Psoas muscle (tissue), 8 donors: ENCODE results near the gene IRX2. TPM values are rescaled to one million over a fixed set of nuclear protein-coding genes. Genes with fewer than 3 reads are reported as not detected.

ENCODE experiments used
- ATAC-seq, 4 donors: fragments of 200-7000 bp; cut with Tn5 transposase; one replicate each; pipeline ENCODE4 v1.9.1; 2020; ENCODE audit warnings: moderate library complexity in 3 of 4, mild to moderate bottlenecking in 2 of 4
- DNase-seq, 2 donors: peaks; one replicate each; pipeline ENCODE4 v3.0.0-alpha.2; 2020
- H3K27ac ChIP-seq: fragments of 200-600 bp; one replicate; pipeline ENCODE4 v1.8.0; 2022
- H3K27me3 ChIP-seq, 3 donors: fragments of 200-600 bp in 1 of 3; one replicate each; pipeline versions ENCODE4 v1.6.1 to v1.8.0; 2013 to 2022; ENCODE audit warnings: low read length in 2 of 3, mild to moderate bottlenecking in 2 of 3, moderate library complexity in 1 of 3; ENCODE audit not compliant: insufficient read depth in 3 of 3
- H3K36me3 ChIP-seq, 2 donors: fragments of 200-600 bp in 1 of 2; one replicate each; pipeline versions ENCODE4 v1.6.1 to v1.8.0; 2013 to 2022; ENCODE audit warnings: low read depth in 1 of 2, mild to moderate bottlenecking in 1 of 2, moderate library complexity in 1 of 2; ENCODE audit not compliant: insufficient read depth in 1 of 2
- H3K4me1 ChIP-seq: fragments of 200-600 bp; one replicate; pipeline ENCODE4 v1.8.0; 2022
- H3K4me3 ChIP-seq: fragments of 200-600 bp; one replicate; pipeline ENCODE4 v1.8.0; 2022; ENCODE audit warnings: mild to moderate bottlenecking
- H3K9me3 ChIP-seq: fragments of 200-600 bp; one replicate; pipeline ENCODE4 v1.8.0; 2022
- WGBS, 3 donors: extraction: QIAGEN DNeasy Blood & Tissue Kit; methylation state at CpG; one replicate each; pipeline versions ENCODE4 v1.1.6 to v1.1.7; 2013; 5-methylcytosine and 5-hydroxymethylcytosine counted together
- intact Hi-C, 2 donors: fragments of 100-400 bp; cut with DNase I; formaldehyde crosslinking; loops; one replicate each; pipeline versions ENCODE4 v1.11.0 to v1.14.2; 2022
- polyA plus RNA-seq, 3 donors: library from polyadenylated mRNA; stranded (reverse); fragments of 200-250 nt; gene quantifications; one replicate each; pipeline ENCODE4 v1.2.3, GENCODE V29; 2013
- total RNA-seq, 4 donors: library from RNA; stranded (reverse); fragmentation: NEBNext Ultra II Directional in 2 of 4; extraction: Animal tissue kit (Norgen Biotek cat#: 25700) in 2 of 4; gene quantifications; one replicate each; pipeline versions ENCODE4 v1.2.1 to v1.2.4, GENCODE V29; 2021 to 2023
- TF ChIP-seq, protein P1 (sequence below): fragments of 200-600 bp; IDR thresholded peaks from one replicate; pipeline ENCODE4 v1.8.0; 2022; ENCODE audit warnings: antibody characterized with exemption
- donor health status: healthy with polysubstance abuse.
- donor health status: DM: no; HTN: no; CAD: no; lungs with moderate emphysema.
- donor health status: Bipolar disorder and iron deficiency.
- donor health status: healthy.
- donor health status: DM: yes; HTN: yes; CAD: no.
- donor health status: DM: no; HTN: no; CAD: no.
- donor health status: DM: no; HTN: no; CAD: no.
- donor health status: DM: yes; HTN: yes; CAD: no.

The IRX2 gene
- total and polyA plus RNA-seq, 7 donors = 0.03 to 0.17 (median 0.08) TPM; not detected in 3

DNA sequence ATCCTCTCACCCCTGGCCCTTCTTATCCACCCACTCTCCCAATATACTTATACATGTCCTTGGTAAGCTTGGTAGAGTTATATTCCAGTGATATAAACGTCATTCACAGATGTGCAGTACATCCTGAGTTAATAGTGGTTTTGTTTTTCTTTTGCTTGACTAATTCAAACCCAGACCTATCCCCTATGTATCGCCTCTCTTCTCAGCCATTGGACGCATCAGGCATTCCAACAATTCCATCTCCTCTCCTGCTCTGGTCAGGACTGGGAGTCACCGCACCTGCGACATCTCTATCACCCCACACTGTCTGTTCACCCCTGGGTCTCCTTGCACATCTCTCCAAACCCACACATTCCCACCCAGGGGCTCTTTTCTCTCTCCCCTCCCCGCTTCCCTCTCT lies 21.9 kb upstream of the IRX2 start:
- Histone ChIP-seq H3K4me3 (no peak overlapping the region), H3K4me1 (no peaks in the 10 kb centered on the region), H3K27ac (no peak overlapping the region), H3K9me3 (no peaks in the 10 kb centered on the region), H3K36me3 (no peaks in the 10 kb centered on the region), H3K27me3 (peaks cover 0 to 3% (median 1%) of the 10 kb centered on the region in 3 donors)
- ATAC-seq (no peak), DNase-seq (no peak)
- intact Hi-C loops = no loop called here
- TF ChIP-seq, protein P1, sequence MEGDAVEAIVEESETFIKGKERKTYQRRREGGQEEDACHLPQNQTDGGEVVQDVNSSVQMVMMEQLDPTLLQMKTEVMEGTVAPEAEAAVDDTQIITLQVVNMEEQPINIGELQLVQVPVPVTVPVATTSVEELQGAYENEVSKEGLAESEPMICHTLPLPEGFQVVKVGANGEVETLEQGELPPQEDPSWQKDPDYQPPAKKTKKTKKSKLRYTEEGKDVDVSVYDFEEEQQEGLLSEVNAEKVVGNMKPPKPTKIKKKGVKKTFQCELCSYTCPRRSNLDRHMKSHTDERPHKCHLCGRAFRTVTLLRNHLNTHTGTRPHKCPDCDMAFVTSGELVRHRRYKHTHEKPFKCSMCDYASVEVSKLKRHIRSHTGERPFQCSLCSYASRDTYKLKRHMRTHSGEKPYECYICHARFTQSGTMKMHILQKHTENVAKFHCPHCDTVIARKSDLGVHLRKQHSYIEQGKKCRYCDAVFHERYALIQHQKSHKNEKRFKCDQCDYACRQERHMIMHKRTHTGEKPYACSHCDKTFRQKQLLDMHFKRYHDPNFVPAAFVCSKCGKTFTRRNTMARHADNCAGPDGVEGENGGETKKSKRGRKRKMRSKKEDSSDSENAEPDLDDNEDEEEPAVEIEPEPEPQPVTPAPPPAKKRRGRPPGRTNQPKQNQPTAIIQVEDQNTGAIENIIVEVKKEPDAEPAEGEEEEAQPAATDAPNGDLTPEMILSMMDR = no peak
- WGBS, 3 donors = 75 to 76% (median 75%) methylated on average over 6 of the region's 6 CpGs

DNA sequence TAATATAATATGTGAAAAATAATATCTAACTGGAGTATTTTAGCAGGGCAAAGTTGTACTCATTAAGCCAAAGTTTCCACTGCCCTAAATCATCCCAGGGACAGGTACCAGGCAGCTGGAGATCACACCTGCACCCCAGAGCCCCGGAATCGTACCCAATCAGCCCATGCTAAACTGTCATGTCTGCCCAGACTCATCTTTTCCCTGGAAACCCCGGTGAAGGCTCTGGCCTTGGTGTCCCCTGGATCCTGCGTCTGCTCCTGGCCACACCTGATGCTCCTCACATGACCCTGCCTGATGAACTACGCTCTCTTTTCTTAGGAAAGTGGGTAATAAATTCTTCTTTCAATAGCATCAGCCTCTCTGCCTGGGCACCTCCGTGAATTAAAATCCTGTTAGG lies 15.6 kb upstream of the IRX2 start:
- no peak for ATAC-seq

GRCh38 chr5:2764581-2764980 lies 13.1 kb upstream of the IRX2 start:
- TF ChIP-seq, protein P1 = no peak
- H3K4me1 ChIP-seq = no peaks in the 10 kb centered on the region
- no peak overlapping the region for H3K4me3 ChIP-seq
- no peaks in the 10 kb centered on the region for H3K36me3 ChIP-seq
- intact Hi-C loops = no loop called here
- H3K9me3 ChIP-seq = no peaks in the 10 kb centered on the region
- ATAC-seq (no peak), DNase-seq (no peak)
- H3K27me3 ChIP-seq = peaks cover 0 to 9% (median 5%) of the 10 kb centered on the region in 3 donors
- WGBS, 3 donors = 62 to 83% (median 73%) methylated on average over 15 of the region's 15 CpGs
- no peak overlapping the region for H3K27ac ChIP-seq

More for the DNA sequence above, 15.6 kb upstream of the IRX2 start:
- no peaks in the 10 kb centered on the region for H3K4me1 ChIP-seq
- no peaks in the 10 kb centered on the region for H3K9me3 ChIP-seq
- intact Hi-C loops = no loop called here
- H3K4me3 ChIP-seq = no peak overlapping the region
- TF ChIP-seq, protein P1 = no peak
- no peak for DNase-seq
- H3K27ac ChIP-seq = no peak overlapping the region
- peaks cover 0 to 8% (median 3%) of the 10 kb centered on the region in 3 donors for H3K27me3 ChIP-seq
- no peaks in the 10 kb centered on the region for H3K36me3 ChIP-seq
- 65 to 71% (median 66%) methylated on average over 6 of the region's 6 CpGs for WGBS, 3 donors

DNA sequence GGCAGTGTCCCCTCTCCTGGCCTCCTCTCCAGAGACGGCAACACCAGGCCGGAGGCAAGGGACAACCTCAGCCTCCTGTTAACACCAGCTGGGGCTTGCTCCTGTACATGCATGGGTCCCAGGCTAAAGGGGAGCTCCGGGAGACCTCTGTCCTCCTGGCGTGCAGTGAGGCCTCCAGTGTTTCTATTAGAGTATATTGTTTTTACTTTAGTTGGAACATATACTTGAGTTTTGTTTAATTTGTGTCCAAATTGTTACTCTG lies 12.0 kb upstream of the IRX2 start:
- intact Hi-C loops = no loop called here
- Histone ChIP-seq H3K27ac (no peak overlapping the region), H3K4me3 (no peak overlapping the region), H3K9me3 (no peaks in the 10 kb centered on the region), H3K4me1 (no peaks in the 10 kb centered on the region), H3K27me3 (peaks cover 0 to 18% (median 17%) of the 10 kb centered on the region in 3 donors), H3K36me3 (no peaks in the 10 kb centered on the region)
- ATAC-seq (no peak), DNase-seq (no peak)
- WGBS, 3 donors = 68 to 79% (median 78%) methylated on average over 4 of the region's 4 CpGs
- TF ChIP-seq, protein P1 = no peak

DNA sequence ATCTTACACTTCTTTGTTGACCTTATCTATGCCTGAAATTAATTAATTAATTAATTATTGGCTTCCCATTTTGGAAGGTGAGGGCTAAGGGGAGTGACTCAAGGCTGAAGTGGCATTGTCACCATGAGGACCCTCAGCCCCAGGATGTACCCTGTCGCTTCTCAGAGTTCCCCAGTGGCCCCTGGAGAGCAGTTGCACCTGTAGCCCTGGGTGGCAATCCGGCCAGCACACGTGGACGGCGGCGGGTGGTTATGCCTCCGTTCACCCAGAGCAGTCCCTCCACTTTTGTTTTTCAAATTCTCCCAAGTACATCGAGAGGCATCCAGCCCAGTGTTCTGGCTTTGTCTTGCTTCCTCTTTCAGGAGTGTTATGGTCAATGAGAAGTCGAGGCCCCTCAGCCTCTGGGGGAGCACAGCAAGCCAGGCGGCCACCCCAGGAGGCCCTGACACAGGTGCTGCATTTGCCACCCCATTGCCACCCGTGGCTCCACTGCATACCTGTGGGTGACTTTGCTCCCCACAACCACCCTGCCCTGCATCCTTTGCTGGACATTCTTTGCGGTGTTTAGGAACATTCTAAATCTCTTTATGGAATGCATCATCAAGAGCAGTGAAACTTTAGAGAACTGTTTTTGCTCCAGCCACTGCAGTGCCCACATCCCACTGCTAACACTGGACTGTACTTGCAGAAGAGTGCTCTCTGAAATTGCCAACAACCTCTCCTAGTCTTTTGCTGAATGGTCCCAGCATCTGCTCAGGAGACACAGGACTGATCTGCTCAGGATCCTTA lies 11.5 kb upstream of the IRX2 start:
- H3K27me3 ChIP-seq = peaks cover 0 to 21% (median 18%) of the 10 kb centered on the region in 3 donors
- DNase-seq = no peak
- intact Hi-C loops = no loop called here

More for the DNA sequence above, 11.5 kb upstream of the IRX2 start:
- H3K36me3 ChIP-seq = no peaks in the 10 kb centered on the region
- no peak overlapping the region for H3K4me3 ChIP-seq
- no peaks in the 10 kb centered on the region for H3K9me3 ChIP-seq
- no peak for ATAC-seq
- no peaks in the 10 kb centered on the region for H3K4me1 ChIP-seq
- no peak overlapping the region for H3K27ac ChIP-seq
- 68 to 73% (median 70%) methylated on average over 12 of the region's 12 CpGs for WGBS, 3 donors
- TF ChIP-seq, protein P1 = no peak
